ENCODE measurements around the gene ORC3.
"Not testable (repeated sequence)": the region's sequence is repeated elsewhere in the genome, so short reads cannot be mapped to it uniquely, and the experiment has no call there.

The ORC3 gene

DNA sequence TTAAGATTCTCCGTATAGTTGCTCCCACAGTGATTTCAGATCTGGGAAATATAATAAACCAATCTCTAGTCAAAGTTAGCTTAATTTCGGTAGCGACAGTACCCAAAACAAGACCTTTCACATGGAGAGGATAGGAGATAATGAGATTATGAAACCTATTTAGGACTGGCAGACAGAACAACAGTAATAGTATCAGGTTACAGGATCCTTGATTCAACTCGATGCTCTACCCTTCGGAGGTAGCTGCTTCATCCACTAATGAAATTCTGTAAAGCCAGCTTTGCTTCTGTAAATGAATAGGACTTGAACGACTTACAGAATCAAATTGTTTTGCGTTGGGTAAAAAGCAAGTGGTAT is 112.6 kb downstream of the ORC3 start:
- TF ChIP-seq, protein P1, sequence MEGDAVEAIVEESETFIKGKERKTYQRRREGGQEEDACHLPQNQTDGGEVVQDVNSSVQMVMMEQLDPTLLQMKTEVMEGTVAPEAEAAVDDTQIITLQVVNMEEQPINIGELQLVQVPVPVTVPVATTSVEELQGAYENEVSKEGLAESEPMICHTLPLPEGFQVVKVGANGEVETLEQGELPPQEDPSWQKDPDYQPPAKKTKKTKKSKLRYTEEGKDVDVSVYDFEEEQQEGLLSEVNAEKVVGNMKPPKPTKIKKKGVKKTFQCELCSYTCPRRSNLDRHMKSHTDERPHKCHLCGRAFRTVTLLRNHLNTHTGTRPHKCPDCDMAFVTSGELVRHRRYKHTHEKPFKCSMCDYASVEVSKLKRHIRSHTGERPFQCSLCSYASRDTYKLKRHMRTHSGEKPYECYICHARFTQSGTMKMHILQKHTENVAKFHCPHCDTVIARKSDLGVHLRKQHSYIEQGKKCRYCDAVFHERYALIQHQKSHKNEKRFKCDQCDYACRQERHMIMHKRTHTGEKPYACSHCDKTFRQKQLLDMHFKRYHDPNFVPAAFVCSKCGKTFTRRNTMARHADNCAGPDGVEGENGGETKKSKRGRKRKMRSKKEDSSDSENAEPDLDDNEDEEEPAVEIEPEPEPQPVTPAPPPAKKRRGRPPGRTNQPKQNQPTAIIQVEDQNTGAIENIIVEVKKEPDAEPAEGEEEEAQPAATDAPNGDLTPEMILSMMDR (IDR thresholded peaks at IDR 0.05; ENCODE audit: low read depth, low read length) = no peak
- no peak for DNase-seq (ENCODE audit: extremely low read depth, low read depth)

DNA sequence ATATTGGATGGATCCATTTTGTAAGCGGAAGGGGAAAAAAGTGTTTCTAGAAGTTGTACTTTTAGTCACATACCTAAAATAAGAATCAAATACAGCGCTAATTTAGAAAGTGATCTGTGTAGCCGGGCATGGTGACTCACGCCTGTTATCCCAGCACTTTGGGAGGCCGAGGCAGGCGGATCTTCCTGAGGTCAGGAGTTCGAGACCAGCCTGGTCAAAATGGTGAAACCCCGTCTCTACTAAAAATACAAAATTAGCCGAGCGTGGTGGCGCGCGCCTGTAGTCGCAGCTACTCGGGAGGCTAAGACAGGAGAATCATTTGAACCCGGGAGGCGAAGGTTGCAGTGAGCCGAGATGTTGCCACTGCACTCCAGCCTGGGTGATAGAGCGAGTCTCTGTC is 113.1 kb downstream of the ORC3 start:
- not testable (repeated sequence) for DNase-seq (ENCODE audit: extremely low read depth, low read depth)

DNA sequence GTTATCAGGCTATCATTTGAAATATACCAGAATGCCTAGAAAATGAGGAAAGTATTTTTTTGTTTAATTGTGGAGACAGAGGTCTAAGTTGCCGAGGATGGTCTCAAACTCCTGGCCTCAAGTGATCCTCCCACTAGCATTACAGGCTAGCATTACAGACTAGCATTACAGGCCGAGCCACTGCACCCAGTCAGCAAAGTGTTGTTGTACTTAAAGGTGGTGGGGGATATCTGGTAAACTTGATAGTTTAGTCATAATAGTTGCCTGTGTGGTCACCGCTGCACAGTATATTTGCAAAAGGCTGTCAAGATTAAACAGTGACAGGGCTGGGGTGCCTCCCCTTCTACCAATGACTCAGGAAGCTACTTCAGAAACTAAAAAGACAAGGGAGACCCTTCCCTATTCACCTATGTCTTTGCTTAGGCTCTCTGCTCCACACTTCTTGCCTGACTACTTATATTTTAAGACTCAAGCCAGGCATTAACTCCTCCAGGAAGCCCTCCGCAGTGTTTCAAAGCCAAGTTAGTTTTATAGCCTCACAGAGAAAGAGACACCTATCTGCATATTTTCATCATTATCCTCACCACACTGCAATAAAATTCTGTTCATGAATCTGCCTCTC is 115.2 kb downstream of the ORC3 start:
- TF ChIP-seq, protein P1 (IDR thresholded peaks at IDR 0.05; ENCODE audit: low read depth, low read length) = no peak
- no peak for DNase-seq (ENCODE audit: extremely low read depth, low read depth)

DNA sequence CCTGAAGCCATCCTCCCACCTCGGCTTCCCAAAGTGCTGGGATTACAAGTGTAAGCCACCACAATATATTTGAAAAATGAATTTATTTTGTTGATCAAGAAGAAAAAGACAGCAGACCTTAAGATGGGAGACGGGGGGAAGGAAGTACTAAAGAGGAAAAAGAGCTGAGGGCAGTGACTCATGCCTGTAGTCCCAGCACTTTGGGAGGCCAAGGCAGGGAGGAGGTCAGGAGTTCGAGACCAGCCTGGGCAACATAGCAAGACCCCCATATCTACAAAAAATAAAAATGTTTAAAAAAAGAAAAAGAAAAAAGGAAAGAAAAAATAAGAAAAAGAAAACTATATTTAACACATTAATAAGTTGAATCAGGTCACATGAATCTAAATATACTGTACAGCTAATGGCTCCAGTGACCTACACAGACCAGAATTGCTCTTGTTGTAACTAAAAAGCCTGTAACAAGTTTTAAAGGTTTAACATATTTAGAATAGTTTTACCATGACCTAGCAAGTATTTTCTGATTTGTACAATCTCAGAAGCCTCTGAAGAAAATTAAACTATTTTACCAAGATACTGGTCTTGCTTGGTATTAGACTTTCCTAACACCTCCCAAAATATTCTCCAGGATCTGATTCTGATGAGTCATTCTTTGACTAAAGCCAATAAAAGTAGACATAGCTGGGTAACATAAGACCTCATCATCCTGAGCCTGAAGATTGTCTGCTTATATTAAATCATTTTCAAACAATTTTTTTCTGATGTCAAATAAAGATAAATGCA is 116.4 kb downstream of the ORC3 start:
- TF ChIP-seq, protein P1 (IDR thresholded peaks at IDR 0.05; ENCODE audit: low read depth, low read length) = no peak
- DNase-seq (ENCODE audit: extremely low read depth, low read depth) = no peak

DNA sequence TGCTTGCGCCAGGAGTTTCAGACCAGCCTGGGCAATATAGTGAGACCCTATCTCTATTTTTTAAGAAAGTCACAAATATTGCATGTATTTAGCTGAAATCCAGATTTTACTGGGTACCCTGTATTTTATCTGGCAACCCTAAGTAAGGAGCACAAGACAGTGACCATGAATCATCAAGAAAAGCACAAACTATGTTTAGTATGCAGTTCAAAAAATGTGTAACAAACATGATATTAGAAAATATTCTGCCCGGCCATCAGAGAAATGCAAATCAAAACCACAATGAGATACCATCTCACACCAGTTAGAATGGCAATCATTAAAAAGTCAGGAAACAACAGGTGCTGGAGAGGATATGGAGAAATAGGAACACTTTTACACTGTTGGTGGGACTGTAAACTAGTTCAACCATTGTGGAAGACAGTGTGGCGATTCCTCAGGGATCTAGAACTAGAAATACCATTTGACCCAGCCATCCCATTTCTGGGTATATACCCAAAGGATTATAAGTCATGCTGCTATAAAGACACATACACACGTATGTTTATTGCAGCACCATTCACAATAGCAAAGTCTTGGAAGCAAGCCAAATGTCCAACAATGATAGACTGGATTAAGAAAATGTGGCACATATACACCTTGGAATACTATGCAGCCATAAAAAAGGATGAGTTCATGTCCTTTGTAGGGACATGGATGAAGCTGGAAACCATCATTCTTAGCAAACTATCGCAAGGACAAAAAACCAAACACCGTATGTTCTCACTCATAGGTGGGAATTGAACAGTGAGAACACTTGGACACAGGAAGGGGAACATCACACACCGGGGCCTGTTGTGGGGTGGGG is 118.9 kb downstream of the ORC3 start:
- DNase-seq (ENCODE audit: extremely low read depth, low read depth) = not testable (repeated sequence)

DNA sequence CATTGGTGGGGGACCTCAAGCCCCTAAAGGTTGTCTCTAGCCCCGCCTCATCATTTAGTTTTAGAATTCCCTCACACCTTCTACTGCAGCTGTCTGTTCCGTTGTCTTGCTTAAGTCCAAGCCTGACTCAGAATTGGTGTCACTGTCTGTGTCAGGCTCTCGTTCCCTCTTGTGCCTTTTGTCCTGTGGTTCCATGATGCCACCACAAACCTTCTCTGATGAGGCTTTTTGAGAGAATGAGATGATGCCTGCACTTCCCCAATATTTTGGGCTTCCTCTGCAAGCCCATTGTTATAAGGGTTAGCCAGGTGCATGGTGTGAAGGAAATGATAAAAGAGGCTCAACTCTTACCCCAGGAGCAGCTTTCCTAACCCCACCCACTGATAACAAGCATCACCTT is 120.2 kb downstream of the ORC3 start:
- DNase-seq (ENCODE audit: extremely low read depth, low read depth) = no peak
- TF ChIP-seq, protein P1 (IDR thresholded peaks at IDR 0.05; ENCODE audit: low read depth, low read length) = no peak

DNA sequence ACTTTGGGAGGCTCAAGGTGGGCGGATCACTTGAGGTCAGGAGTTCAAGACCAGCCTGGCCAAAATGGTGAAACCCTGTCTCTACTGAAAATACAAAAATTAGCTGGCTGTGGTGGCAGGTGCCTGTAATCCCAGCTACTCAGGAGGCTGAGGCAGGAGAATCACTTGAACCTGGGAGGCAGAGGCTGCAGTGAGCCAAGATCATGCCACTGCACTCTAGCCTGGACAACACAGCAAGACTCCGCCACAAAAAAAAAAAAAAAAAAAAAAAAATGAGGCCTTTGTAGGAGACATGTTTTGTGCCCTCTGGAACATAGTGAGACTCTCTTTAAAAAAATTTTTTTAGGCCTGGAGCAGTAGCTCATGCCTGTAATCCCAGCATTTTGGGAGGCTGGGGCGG is 122.8 kb downstream of the ORC3 start:
- DNase-seq (ENCODE audit: extremely low read depth, low read depth) = not testable (repeated sequence)

DNA sequence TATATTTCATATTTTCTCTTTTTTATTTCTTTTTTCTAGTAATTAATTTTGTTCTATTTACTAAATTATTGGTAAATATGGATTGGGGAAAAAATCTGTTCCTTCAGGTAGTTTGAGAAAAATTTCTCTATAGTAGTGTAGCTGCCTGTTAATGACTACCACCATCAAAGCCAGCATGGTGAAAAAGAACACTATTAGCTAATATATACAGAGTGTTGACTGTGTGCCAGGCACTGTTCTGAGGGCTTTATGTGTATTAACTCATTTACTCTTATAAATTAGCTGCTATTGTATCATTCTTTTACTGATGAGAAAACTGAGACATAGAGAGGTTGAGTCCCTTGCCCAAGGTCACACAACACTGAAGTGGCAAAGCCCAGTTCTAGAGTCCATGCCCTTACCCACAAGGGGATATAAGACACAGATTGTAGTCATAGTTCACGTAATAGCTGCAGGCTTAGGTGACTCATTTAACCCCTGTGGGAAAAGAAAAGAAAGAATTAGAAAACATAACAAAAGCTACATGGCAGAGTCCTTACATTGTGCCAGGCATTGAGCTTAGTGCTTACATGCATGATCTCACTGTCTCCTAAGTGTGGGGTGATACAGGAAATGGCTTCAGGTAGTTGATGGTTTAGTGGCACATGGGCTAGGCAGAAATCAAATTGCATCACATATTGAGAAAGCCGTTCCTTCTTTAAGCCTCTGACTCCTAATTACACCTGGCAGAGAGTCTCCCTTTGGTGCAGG is 124.3 kb downstream of the ORC3 start:
- DNase-seq (ENCODE audit: extremely low read depth, low read depth) = no peak

More for the DNA sequence above, 124.3 kb downstream of the ORC3 start:
- TF ChIP-seq, protein P1 (IDR thresholded peaks at IDR 0.05; ENCODE audit: low read depth, low read length) = no peak
